Liver (tissue), 2 donors: ENCODE data around the gene FOXC2.

Source experiments
- CTCF ChIP-seq: fragments of 150-350 bp; IDR thresholded peaks from 2 replicates; pipeline ENCODE4 v1.5.1; 2017; ENCODE audit warnings: improper control_type of control experiment, low read depth, low read length; ENCODE audit not compliant: missing input control
- TF ChIP-seq, protein P1 (sequence below): IDR thresholded peaks from 2 replicates; pipeline ENCODE4 v1.6.1; 2016; ENCODE audit warnings: antibody characterized with exemption
- donor health status: healthy.

DNA sequence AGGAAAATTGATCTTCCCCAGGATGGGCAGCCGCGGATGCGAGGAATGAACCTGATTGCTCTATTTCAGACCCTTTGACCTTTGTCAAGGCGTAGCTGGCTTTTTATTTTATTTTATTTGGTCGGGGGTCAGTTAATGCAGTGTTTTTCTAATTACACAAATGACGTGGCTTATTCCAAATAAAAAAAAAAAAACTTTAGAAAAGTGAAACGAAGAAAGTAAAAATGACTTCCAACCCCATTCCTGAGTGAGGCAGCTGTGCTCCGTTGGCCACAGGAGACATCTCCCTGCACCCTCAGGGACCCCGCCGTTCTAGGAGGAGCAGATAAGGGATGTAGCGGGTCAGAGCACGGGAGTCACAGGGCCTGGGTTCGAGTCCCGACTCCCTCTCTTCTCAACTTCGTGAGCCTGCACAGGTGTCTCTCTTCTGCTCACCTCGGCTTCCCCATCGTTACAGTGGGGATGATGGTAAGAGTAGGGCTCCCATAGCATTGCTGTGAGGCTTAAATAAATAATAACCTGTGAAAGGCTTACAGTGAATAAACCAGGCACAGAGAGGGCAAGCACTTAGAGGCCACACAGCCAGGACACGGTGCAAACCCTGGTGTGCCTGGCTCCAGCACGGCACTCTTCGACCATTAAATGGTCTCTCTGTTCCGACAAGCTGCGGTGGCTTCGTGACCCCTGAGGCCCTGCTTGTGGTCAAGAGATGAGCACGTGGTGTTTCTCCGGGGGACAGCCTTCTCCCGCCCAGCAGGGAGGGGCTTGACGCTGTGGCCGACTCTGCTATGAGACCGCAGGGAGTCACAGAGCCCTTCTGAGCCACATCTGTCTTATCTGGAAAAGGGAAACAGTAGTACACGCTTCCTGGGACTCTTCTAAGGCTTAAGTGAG is 46.1 kb upstream of the FOXC2 start:
- TF ChIP-seq CTCF, result no peak
- TF ChIP-seq, protein P1, sequence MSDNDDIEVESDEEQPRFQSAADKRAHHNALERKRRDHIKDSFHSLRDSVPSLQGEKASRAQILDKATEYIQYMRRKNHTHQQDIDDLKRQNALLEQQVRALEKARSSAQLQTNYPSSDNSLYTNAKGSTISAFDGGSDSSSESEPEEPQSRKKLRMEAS, result no peak
